OCI-M1 (cell line): ENCODE results near the gene WDFY2.
"Not testable (repeated sequence)": the region's sequence is repeated elsewhere in the genome, so short reads cannot be mapped to it uniquely, and the experiment has no call there.

Experiments
- DNase-seq: peaks from one replicate; lab custom pipeline; 2025; lab: John Stamatoyannopoulos, UW

The WDFY2 gene

DNA sequence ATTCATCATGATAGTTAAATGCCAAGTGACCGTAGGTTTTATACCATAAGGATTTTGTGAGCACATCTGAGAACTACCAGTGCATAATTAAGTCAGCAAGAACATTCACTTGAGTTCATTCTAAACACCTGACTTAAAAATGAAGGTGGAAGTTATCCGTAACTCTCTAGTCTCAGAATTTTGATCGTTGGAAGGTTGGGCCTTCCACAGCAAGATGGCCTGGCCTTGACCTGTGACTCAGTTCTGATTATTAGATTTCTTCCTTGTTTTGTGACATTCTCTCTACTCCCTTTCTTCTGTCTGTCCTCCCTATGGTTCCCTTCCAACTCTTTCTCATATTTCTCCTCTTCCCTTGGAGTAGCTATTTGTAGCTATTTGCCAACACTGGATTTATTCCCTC is 20.0 kb upstream of the WDFY2 start:
- DNase-seq = no peak

DNA sequence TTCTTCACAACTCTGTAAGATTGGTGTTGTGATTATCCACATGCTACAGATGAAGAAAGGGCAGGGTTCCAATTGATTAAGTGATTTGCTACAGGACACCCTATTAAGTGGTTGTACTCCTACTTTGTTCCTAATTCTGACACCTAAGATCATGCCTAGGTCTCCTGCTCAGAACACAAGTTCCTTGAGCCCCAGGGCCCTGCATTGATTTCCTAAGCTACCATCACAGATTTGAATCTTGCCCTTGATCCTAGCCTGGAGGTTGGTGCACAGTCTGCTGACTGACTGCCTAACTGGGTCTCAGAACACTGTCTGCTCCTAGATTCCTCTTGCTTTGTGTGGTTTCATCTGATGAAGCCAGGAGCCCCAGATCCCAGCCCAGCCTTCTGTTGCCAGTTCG is 19.6 kb upstream of the WDFY2 start:
- no peak for DNase-seq

DNA sequence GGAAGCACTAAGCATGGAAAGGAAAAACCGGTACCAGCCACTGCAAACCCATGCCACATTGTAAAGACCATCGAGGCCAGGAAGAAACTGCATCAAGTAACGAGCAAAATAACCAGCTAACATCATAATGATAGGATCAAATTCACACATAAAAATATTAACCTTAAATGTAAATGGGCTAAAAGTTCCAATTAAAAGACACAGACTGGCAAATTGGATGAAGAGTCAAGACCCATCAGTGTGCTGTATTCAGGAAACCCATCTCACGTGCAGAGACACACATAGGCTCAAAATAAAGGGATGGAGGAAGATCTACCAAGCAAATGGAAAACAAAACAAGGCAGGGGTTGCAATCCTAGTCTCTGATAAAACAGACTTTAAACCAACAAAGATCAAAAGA is 15.3 kb upstream of the WDFY2 start:
- not testable (repeated sequence) for DNase-seq

DNA sequence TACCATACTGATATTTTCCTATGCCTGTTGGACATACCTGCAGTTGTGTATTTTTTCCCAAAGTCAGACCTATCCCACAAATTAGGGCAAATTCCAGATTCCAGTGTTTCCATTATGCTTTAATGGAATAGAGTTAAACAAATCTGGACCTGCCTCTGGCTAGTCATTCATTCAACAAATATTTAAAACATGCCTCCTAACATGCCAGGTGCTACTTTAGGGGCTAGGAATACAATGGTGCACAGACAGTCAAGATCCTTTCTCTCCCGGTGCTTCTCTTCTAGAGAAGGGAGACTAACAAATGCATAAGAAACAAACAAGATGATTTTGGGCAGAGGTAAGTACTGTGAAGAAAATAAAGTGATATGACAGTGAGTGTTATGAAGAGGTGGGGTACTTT is 7.5 kb upstream of the WDFY2 start:
- DNase-seq = no peak

DNA sequence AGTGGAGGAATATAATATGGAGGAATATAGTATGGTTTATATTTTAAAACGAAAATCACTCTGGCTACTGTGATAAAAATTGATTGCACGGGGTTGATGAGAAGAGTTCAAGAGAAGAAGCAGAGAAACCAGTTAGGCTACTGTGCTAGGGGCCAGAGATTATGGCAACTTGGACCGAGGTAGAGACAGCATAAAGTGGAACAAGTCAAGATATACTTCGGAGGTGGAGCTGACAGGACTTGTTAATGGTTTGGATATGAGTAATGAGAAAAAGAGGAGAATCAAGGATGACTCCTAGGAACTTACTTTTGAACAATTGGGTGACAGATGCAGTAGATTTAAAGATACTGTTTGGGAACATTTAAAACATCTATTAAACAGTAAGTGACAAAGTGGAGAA is 6.6 kb upstream of the WDFY2 start:
- DNase-seq = no peak

DNA sequence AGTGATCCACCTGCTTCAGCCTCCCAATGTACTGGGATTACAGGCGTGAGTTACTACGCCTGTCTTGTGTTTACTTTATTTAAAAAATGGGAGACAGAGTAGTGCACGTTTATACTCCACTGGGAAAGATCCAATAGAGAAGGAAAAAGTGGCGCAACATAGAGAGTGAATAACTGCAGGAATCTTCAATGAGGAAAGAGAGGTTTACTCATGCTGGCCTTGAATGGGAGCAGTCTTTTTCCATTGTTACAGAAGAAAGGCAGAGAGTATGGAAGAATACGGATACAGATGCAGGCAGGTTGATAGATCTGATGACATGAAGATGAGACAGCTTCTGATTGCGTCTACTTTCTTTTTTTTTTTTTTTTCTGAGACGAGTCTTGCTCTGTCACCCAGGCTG is 4.6 kb upstream of the WDFY2 start:
- DNase-seq = no peak

DNA sequence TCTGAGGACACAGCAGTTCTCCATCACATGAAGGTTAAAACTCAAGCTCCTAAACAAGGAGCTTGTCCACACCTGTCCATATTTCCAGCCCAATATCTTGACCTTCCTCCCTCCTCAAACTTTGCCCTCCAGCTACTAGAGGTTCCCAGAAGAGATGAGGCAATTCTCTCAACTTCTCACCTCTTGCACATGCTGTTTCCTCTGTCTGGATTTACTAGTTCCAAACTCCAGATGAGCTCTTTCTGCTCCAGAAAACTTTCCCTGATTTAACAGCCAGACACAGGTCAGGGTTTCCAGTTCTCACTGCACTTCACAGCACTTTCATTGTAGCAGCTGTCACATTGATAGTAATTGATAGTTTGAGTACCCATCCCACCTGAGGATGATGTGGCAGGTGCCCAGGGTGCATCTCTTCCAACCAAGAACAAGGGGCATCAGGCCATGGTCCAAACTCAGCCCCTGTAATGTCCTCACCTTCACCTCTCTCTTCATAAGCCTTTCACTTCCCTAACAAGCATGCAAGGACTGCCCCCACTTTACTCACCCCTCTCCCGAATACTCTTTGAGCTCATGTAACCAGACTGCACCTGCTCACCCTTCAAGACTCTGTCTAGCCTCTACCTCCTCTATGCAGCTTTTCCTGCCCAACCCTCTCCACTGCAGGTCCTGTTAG is 3.0 kb upstream of the WDFY2 start:
- DNase-seq = no peak

DNA sequence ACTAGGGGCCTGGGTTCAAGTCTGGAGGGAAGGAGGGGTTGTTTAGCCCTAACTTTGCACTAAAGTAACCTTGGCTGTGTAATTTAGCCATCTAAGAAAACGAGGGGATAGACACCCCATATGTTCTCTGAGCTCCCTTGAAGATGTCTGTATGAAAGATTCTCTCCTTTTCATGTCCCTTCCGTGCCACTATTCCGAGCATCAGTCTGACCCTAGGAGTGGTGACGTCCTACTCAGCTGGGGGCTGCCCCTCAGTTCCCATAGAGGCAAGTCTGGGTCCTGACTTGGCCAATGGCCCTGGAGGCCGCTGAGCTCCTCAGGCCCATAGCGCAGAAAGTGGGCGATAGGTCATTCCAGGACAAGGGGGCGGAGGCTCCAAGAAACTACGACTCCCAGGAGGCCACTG is 790 bp upstream of the WDFY2 start:
- no peak for DNase-seq

DNA sequence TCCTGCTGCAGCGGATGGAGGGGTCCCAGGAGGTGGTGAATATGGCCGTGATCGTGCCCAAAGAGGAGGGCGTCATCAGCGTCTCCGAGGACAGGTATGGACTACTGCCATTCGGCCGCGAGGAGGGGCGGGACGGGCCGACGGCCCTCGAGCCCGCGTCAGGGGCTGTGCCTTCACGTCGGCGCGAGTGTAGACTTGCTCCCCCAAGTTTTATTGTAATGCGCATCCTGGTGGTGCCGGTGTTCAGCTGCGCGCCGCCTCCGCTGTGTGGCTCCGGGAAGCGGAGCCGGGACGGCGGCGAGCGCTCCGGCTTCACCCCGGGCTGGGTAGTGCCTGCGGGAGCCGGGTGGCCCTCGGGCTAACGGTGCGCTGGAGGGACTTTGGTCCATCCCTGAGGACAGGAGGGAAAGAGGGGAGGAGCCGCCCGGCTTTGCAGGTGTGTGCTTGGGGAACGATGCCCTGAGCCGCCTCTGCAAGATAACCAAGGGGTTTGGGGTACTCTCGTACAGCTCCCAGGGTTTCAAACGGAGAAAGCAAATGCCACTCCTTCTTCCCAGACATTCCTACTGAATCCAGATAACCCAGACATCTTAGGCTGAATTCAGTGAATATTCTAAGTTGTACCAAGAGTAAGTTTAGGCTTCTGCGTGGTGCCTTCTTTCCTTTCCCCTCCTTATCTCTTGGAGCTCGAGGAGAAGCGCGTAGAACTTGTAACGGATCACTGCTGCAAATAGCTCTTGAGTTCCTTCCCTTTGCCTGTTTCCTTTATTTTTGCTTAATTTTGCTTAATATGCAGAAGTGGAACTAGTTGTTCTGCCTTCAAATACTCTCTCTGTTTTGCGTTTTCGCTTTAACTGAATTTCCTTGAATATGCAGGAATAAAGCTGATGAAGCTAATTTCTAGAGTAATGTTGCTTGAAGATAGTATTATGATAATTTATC is 740 bp downstream of the WDFY2 start:
- peak; percentile 75 for DNase-seq

DNA sequence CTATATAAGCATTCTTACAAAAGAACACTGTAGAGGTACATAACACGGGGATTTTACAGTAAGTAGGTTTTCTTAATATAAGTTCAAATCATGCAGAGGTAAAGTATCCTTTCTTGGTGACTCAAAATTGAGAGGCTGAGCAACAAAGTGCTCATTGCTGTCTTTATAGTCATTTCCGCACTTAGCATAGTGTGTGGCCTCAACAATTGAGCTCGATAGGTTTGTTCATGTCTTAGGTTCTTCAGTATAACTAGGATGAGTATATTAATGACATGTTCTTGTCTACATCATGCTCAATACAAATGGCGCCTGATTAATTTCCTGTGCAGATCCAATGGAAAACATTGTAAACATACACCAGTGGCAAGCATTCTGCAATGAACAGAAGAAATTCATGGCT is 1.4 kb downstream of the WDFY2 start:
- peak; percentile 56 for DNase-seq

DNA sequence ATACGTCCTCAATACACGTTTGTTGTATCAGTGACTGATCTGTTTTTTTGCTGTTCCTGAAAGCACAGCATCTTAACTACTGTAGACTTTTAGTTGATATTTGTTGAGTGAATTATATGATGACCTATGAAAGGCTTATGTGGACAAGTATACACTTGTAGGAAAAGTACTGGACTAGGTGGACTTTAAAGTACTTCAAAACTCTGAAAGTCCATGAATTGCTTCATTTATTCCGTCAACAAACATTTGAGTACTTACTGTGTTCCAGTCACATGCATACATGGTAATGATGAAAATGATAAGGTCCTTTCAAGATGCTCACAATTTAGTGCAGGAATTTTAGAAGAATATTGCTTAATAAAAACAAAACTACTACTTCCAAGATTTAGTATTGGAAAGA is 3.1 kb downstream of the WDFY2 start:
- DNase-seq = peak; percentile 23

DNA sequence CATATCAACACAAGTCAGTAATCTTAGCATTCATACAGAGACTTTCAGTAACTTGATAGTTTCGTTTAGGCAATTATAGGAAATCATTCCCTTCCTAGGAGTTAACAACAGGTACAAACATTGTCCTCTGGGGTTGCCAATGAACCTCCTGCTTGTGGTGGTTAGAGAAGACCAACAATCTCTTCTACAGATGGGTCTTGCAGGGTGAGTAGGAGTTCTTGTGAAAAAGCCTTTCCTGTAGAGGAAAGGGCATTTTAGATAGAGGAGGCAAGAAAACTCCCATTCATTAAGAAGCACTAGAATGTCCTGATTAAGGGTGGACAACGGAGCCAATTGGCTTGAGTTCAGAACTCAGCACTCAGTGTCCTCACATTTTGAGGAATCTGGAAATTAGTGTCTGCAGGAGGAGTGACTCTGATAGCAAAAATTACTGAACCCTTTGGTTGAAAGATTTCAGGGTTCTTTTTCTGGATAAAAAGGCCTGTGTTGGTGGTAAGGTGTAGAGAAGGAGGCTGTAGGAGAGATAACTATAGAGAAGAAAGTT is 4.2 kb downstream of the WDFY2 start:
- peak; percentile 38 for DNase-seq

DNA sequence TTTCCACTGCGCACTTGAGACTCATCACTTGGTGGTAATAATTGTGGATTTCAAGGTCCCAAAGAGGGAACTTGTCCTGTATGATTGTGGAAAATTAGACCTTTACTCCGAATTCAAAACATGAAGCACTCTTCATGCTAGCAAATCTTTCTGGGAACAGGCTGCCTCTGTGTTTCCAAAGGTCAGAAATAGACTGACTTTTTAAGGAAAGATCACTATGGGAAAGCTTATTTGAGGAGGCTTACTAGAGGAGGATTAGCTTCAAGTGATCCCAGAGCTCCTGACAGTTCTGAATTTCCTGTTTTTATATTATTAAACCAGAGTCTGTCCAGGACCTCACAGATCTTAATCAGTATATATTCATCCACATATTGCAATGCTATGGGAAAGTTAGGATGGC is 5.5 kb downstream of the WDFY2 start:
- peak; percentile 48 for DNase-seq

DNA sequence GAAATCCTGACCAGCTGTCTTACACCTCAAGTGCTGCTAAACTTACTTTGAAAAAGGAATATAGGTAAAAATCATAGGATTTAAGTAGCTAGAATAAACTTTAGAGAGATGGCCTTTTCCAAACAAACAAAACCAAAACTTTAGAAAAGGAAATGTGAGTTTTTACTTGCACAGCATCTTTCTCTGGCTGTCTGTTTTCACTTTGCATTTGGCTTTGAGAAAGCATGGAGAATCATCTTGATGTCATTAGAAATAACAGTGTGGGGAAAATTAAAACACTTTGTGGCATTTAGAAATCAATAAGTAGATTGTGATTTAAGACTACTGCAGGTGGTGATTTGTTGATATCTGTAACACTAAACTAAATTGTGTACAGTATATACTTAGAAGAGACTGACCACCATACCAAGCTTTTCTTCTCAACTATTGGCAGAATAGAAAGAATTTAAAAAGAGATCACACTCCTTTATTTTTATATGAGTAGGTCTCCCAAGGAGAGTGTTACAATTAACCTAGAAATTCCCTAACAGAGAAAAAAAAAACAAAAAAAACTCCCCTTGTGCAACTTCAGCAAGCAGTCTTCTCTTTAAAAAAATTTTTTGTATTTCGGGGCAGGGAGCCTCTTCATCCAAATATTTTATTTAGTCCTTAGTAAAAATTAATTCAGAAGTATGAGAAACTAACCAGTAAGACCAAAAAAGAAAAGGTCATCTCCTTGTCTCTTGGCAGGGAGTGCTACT is 6.1 kb downstream of the WDFY2 start:
- DNase-seq = peak; percentile 54

DNA sequence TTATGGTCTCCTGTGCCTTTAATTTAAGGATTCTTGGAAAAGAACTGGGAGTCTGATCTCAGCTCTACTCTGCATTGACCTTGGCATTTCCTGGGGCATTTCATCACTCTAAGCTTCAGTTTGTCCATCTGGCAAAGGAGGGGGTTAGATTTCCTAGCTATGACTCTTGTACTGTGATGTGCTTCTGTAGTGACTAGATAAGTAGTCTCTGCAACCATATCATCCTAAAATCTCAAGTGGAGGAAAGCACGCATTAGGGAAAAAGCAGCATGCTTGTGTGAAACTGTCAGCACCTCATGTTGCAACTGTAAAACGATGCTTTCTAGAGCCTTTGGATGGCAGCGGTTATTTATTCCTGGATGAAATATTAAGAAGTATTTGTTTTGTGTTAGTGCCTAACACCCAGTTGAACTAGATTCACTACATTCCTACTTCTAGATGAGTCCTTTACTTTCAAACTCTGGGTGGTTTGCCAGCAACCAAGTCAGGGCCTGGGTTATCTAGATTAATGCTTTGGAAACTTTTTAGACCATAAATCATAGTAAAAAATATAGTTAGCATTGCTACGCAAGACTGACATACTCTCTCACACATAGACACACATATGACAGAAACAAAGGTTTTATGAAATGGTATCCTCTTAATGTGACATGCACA is 6.8 kb downstream of the WDFY2 start:
- DNase-seq = peak; percentile 97

DNA sequence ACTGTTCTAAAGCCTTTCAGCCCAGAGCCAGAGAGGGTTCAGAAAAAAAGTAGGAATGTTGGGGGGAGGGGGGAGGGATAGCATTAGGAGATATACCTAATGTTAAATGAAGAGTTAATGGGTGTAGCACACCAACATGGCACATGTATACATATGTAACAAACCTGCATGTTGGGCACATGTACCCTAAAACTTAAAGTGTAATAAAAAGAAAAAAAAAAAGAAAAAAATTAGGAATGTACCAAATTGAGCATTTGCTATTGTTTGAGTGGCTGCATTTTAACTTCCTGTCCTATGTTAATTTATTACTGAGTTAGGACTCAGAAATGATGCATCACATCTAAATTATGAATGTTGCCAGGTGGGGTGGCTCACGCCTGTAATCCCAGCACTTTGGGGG is 7.7 kb downstream of the WDFY2 start:
- peak; percentile 45 for DNase-seq

DNA sequence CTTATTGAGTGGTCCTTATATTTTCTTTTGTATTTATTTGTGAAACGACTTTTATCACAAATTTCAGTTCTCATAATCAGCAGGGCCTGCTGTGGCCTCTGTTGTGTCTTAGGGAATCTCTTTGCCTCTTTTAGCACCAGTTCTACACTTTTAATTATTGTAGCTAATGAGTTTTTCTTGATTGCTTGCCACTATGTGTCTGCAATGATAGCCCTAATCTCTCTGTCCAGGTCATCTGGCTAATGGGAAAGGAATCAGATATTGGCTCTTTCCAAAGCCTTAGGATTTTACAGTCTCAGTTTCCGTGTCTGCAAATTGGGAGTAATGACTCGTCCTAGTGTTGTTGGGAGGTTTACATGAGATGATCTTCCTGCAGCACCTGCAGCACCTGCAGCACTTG is 10.2 kb downstream of the WDFY2 start:
- DNase-seq = no peak

DNA sequence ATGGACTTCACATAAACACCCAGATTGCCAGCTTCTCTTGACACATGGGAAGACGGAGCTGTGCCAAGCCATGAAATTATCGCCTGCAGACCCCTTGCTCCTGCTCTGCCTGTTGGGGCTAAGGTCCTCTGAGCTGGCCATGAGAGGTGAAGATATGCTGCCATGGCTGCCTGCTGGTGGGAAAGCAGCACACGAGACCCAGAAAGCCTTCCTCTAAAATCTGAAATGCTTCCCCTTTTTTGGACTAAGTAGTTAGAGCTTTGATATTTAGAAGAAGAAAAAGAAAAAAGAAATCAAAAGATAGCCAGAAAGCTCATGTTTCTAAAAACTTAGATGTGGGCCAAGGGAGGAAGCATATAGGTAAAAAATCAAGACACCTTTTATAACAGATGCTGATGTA is 11.2 kb downstream of the WDFY2 start:
- DNase-seq = peak; percentile 24

DNA sequence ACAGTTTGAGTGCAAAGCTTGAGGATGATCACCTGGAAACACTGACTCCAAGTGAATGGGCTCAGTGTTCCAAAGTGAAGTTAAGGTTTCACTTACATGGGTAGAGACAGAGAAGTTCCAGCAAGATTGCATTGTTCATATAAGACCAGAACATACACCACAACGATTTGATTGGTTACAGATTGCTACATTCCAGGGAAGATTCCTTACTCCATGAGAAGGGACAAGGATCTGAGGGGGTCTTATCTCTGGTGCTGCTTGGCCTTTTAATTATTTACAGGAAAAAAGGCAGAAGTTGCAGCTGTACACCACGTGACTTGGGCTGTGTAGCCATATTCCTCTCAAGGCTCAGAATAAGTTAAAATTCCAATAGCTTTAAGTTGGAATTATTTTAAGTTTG is 12.3 kb downstream of the WDFY2 start:
- DNase-seq = no peak

DNA sequence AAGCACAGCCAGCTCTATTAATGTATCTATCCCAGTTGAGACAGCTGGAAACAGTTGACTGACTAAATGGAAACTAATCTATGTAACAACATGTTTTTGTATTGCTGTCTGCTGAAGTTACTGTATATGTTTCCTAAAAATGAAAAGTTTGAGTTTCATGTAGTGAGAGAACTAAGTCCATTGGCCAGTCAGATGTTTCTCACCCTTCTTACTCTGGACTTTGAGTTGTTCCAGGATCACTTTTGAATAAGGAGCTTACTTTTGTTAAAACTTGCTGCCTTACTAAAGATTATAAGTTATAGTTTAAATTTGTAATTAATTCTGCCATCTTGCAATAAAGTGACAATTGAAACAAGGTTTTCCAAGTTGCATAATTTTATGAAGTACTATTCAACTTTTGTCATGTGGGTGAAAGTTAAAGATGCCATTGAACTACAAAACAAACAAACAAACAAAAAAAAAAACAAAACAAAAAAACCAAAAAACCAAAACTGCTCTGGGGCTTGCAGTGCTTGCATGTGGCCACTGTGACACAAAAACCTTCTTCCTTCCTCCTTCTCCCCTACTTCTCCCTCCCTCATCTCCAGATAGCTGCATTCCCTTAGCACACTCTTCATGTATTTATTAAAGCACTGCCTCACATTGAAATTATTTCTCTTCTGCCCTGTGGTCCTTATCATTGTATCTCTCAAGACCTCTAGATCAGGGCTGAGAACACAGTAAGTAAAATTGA is 15.3 kb downstream of the WDFY2 start:
- peak; percentile 48 for DNase-seq

DNA sequence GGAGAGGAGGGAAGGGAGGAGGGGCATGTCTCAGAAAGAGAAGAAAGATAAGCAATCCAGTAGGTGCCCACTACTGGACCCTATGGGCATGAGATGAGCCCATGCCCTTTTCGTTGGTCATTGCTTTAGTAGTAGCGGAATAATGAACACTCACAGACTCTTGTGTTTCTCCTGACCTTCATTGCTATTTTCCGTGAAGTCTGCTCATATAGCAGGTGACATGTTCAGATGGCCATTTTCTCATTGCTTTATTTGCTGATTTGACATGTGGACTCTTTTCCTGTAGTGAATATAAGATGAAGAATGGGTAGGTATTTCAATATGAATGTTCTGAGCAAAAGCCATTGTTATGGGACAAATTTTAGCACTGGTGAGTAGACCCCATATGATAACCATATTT is 16.4 kb downstream of the WDFY2 start:
- DNase-seq = no peak
